Left lung (tissue), 10 donors: ENCODE results near the gene C2CD4C. TPM values are rescaled to one million over a fixed set of nuclear protein-coding genes. Genes with fewer than 3 reads are reported as not detected.
"Not testable (repeated sequence)": the region's sequence is repeated elsewhere in the genome, so short reads cannot be mapped to it uniquely, and the experiment has no call there.

Source experiments
- ATAC-seq: fragments of 200-7000 bp; cut with Tn5 transposase; one replicate; pipeline ENCODE4 v1.9.1; 2020; ENCODE audit warnings: moderate library complexity
- DNase-seq, 4 donors: peaks; one replicate each; pipeline ENCODE4 v3.0.0-alpha.2; 2013 to 2020
- H3K27ac ChIP-seq, 2 donors: fragments of 200-600 bp; sonication (generic) in 1 of 2; one replicate each; pipeline versions ENCODE4 v1.5.0 to v1.8.0; 2020 to 2021
- H3K27me3 ChIP-seq, 2 donors: fragments of 200-600 bp; sonication (generic) in 1 of 2; one replicate each; pipeline versions ENCODE4 v1.5.0 to v1.8.0; 2020 to 2021
- H3K36me3 ChIP-seq, 2 donors: fragments of 200-600 bp; sonication (generic) in 1 of 2; one replicate each; pipeline versions ENCODE4 v1.5.0 to v1.8.0; 2020 to 2021
- H3K4me1 ChIP-seq, 2 donors: fragments of 200-600 bp; one replicate each; pipeline ENCODE4 v1.8.0; 2021
- H3K4me3 ChIP-seq, 2 donors: fragments of 200-600 bp; sonication (generic) in 1 of 2; one replicate each; pipeline versions ENCODE4 v1.5.0 to v1.8.0; 2020 to 2021; ENCODE audit warnings: mild to moderate bottlenecking in 1 of 2
- H3K9me3 ChIP-seq, 2 donors: fragments of 200-600 bp; sonication (generic) in 1 of 2; one replicate each; pipeline versions ENCODE4 v1.5.0 to v1.8.0; 2020 to 2021
- intact Hi-C, 2 donors: fragments of 100-400 bp; cut with DNase I; formaldehyde crosslinking; loops; one replicate each; pipeline versions ENCODE4 v1.11.2 to v1.14.2; 2022
- polyA plus RNA-seq, 6 donors: library from polyadenylated mRNA; unstranded; fragments of 120-200 nt; gene quantifications; one replicate each; pipeline ENCODE4 v1.2.1, GENCODE V29; 2013; ENCODE audit not compliant: insufficient read length in 6 of 6
- total RNA-seq, 2 donors: library from RNA; stranded (reverse); fragmentation: NEBNext Ultra II Directional; extraction: Animal tissue kit (Norgen Biotek cat#: 25700); gene quantifications; one replicate each; pipeline ENCODE4 v1.2.1, GENCODE V29; 2021
- TF ChIP-seq, protein P1 (sequence below), 2 donors: fragments of 200-600 bp; sonication (generic) in 1 of 2; IDR thresholded peaks; one replicate each; pipeline versions ENCODE4 v1.5.0 to v1.8.0; 2021; ENCODE audit warnings: antibody characterized with exemption in 2 of 2
- donor health status: DM: no; HTN: yes; CAD: no.
- donor health status: DM: no; HTN: no; CAD: no.

Gene C2CD4C
- total and polyA plus RNA-seq, 8 donors = 0.27 to 2.4 (median 0.86) TPM

DNA sequence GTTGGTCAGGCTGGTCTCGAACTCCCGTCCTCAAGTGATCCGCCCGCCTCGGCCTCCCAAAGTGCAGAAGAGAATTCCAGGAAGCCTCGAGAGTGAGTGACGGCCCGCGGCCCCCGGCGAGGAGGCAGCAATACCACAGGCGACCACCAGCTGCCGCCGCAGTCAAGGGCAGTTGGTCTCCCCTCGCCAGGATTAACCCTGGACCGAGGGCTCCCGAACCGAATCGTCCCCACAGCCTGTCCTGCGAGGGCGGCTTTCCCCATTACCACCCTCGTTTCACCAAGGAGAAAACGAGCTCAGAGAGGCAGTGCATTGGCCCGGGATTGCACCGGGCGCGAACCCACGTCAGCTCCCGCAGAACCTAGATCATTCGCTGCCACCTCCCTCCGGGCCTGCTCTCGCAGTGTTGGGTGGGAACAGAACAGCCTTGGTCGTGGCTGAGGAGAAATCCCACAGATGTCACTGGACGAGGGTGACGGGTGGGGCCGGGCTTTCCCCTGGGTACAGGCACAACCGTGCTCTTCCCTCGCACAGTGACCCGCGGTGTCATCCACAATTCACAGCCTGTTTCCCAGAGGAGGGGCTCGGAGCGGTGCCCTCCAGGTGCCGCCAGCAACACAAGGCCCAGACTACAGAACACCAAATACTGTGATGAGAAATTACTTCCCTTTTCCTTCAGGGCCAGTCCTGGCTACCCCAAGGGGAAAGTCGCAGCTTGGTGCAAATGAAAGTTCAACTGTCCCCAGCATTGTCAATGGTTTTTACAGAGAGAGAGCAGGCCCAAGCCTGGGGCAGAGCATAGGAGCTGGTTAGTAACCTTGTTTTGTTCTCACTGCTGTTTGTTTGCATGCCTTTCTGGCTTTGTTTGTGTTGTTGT is 24.8 kb downstream of the C2CD4C start:
- intact Hi-C loops = no loop called here
- TF ChIP-seq, protein P1, sequence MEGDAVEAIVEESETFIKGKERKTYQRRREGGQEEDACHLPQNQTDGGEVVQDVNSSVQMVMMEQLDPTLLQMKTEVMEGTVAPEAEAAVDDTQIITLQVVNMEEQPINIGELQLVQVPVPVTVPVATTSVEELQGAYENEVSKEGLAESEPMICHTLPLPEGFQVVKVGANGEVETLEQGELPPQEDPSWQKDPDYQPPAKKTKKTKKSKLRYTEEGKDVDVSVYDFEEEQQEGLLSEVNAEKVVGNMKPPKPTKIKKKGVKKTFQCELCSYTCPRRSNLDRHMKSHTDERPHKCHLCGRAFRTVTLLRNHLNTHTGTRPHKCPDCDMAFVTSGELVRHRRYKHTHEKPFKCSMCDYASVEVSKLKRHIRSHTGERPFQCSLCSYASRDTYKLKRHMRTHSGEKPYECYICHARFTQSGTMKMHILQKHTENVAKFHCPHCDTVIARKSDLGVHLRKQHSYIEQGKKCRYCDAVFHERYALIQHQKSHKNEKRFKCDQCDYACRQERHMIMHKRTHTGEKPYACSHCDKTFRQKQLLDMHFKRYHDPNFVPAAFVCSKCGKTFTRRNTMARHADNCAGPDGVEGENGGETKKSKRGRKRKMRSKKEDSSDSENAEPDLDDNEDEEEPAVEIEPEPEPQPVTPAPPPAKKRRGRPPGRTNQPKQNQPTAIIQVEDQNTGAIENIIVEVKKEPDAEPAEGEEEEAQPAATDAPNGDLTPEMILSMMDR (IDR thresholded peaks at IDR 0.05) = peak in 1 of 2 donors; percentile 59
- Histone ChIP-seq H3K27ac (no peak overlapping the region), H3K36me3 (no peaks in the 10 kb centered on the region), H3K4me1 (no peaks in the 10 kb centered on the region), H3K4me3 (no peak overlapping the region), H3K9me3 (no peaks in the 10 kb centered on the region), H3K27me3 (peaks cover 18 to 54% of the 10 kb centered on the region in 2 donors)
- peak in 1 of 4 donors; percentile 42 for DNase-seq
- ATAC-seq = peak; percentile 59

DNA sequence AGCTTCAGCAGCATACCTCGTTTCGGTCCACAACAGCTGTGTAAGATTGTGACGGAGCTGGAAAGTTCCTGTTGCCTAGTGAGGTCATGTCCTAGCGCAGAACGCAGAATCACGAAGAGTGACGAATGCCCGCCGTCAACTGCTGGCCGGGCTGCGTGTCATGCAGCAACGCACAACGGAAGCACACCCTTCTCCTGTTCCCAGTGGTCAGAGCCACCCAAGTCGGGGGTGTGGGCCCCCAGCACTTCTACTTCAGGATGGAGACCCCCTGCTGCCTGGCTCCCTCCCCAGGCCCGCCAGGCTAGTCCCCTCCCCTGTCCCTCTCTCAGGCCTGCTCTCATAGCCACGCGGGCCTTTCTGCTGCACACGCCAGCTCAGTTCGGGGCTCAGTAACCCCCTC is 25.9 kb downstream of the C2CD4C start:
- DNase-seq (no peak), ATAC-seq (no peak)
- H3K27ac ChIP-seq = no peak overlapping the region

DNA sequence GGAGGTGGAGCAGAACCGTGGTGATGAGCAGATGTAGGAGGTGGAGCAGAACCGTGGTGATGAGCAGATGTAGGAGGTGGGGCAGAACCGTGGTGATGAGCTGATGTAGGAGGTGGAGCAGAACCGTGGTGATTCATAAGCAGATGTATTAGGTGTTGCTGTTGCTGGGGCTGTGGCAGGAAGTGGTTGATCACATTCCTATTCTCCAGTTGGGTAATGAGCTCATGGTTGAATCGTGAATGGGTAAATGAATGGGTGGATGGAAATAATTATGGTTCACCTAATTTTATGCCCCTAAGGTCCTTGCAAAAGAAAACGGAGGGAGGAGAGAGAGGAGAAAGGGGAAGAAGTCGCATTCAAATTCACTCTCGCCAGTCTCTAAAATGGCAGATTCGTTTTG is 26.4 kb downstream of the C2CD4C start:
- H3K9me3 ChIP-seq, H3K4me1 ChIP-seq, DNase-seq, H3K27ac ChIP-seq, ATAC-seq, H3K36me3 ChIP-seq, H3K4me3 ChIP-seq, intact Hi-C loops: not testable (repeated sequence)
- peaks cover 18 to 41% of the 10 kb centered on the region in 2 donors for H3K27me3 ChIP-seq

More for the DNA sequence above, 25.9 kb downstream of the C2CD4C start:
- intact Hi-C loops = no loop called here
- Histone ChIP-seq H3K36me3 (no peaks in the 10 kb centered on the region), H3K9me3 (no peaks in the 10 kb centered on the region), H3K4me1 (no peaks in the 10 kb centered on the region), H3K27me3 (peaks cover 18 to 43% of the 10 kb centered on the region in 2 donors), H3K4me3 (no peak overlapping the region)
- TF ChIP-seq, protein P1 (IDR thresholded peaks at IDR 0.05) = no peak

DNA sequence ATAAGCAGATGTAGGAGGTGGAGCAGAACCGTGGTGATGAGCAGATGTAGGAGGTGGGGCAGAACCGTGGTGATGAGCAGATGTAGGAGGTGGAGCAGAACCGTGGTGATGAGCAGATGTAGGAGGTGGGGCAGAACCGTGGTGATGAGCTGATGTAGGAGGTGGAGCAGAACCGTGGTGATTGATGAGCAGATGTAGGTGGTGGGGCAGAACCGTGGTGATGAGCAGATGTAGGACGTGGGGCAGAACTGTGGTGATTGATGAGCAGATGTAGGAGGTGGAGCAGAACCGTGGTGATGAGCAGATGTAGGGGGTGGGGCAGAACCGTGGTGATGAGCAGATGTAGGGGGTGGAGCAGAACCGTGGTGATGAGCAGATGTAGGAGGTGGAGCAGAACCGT is 27.0 kb downstream of the C2CD4C start:
- not testable (repeated sequence) for DNase-seq

DNA sequence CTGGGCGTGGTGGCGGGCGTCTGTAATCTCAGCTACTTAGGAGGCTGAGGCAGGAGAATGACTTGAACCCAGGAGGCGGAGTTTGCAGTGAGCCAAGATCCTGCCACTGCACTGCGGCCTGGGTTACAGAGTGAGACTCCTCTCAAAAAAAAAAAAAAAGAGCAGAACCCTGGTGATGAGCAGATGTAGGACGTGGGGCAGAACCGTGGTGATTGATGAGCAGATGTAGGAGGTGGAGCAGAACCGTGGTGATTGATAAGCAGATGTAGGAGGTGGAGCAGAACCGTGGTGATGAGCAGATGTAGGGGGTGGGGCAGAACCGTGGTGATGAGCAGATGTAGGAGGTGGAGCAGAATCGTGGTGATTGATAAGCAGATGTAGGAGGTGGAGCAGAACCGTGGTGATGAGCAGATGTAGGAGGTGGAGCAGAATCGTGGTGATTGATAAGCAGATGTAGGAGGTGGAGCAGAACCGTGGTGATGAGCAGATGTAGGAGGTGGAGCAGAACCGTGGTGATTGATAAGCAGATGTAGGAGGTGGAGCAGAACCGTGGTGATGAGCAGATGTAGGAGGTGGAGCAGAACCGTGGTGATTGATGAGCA is 28.2 kb downstream of the C2CD4C start:
- H3K4me1 ChIP-seq, intact Hi-C loops, H3K4me3 ChIP-seq, ATAC-seq, DNase-seq, H3K27ac ChIP-seq, H3K36me3 ChIP-seq, H3K9me3 ChIP-seq: not testable (repeated sequence)
- H3K27me3 ChIP-seq = peaks cover 18 to 31% of the 10 kb centered on the region in 2 donors

More for the DNA sequence above, 27.0 kb downstream of the C2CD4C start:
- H3K27me3 ChIP-seq = peaks cover 18 to 39% of the 10 kb centered on the region in 2 donors
- ATAC-seq, H3K4me3 ChIP-seq, H3K9me3 ChIP-seq, H3K4me1 ChIP-seq, H3K36me3 ChIP-seq, intact Hi-C loops, H3K27ac ChIP-seq: not testable (repeated sequence)

DNA sequence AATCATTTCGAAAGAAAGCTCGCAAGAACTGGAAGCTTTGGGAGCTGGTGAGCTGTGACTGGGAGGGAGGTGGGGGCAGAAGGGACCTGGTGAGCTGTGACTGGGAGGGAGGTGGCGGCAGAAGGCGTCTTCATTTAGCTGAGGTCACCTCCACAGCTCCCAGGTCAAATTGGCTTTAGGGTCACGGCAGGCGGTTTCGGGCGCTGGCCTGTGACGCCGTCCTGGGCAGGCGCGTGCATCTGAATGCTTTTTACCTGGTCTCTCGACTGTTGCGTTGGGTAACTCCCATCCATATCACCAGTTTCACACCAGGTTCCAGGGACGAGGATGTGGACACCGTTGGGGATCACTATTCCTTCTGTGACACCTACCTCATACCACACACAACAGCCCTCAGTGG is 29.2 kb downstream of the C2CD4C start:
- Histone ChIP-seq H3K4me1 (no peaks in the 10 kb centered on the region), H3K36me3 (no peaks in the 10 kb centered on the region), H3K9me3 (no peaks in the 10 kb centered on the region), H3K27ac (no peak overlapping the region), H3K4me3 (no peak overlapping the region), H3K27me3 (peaks cover 22 to 29% of the 10 kb centered on the region in 2 donors)
- intact Hi-C loops = no loop called here
- TF ChIP-seq, protein P1 (IDR thresholded peaks at IDR 0.05) = no peak
- DNase-seq (no peak), ATAC-seq (no peak)
